DND-41 (cell line): ENCODE measurements around the gene FAM53A.

Source experiments
- ATAC-seq: fragments of 200-7000 bp; cut with Tn5 transposase; 3 replicates; pipeline ENCODE4 v1.9.1; 2021; ENCODE audit warnings: low read depth; ENCODE audit not compliant: insufficient read depth
- DNase-seq: peaks from one replicate; pipeline ENCODE4 v3.0.0-alpha.2; 2020
- H2AFZ ChIP-seq: 2 replicates; pipeline ENCODE4 v1.6.0; 2012; ENCODE audit warnings: low read depth, low read length
- H3K27ac ChIP-seq: 2 replicates; pipeline ENCODE4 v1.5.1; 2012; ENCODE audit warnings: low read length, inconsistent platforms
- H3K27me3 ChIP-seq: fragments of 200-600 bp; sonication (generic); 2 replicates; pipeline ENCODE4 v1.6.0; 2012; ENCODE audit warnings: low read length, mild to moderate bottlenecking, inconsistent platforms; ENCODE audit not compliant: insufficient read depth, poor library complexity
- H3K36me3 ChIP-seq: 2 replicates; pipeline ENCODE4 v1.5.1; 2012; ENCODE audit warnings: low read length, inconsistent platforms; ENCODE audit not compliant: insufficient read depth
- H3K4me1 ChIP-seq: 2 replicates; pipeline ENCODE4 v1.5.1; 2012; ENCODE audit warnings: mild to moderate bottlenecking, low read length; ENCODE audit not compliant: insufficient read depth
- H3K4me2 ChIP-seq: 2 replicates; pipeline ENCODE4 v1.6.0; 2012; ENCODE audit warnings: mild to moderate bottlenecking, moderate library complexity, low read length, inconsistent platforms; ENCODE audit not compliant: insufficient read depth
- H3K4me3 ChIP-seq, 2 experiments: fragments of 200-600 bp in 1 of 2; shearing (Covaris generic) in 1 of 2; 2 replicates each; pipeline ENCODE4 v1.5.1; 2012 to 2016; ENCODE audit warnings: inconsistent platforms in 2 of 2, low read length in 2 of 2, mild to moderate bottlenecking in 2 of 2, low read depth in 1 of 2, moderate library complexity in 1 of 2
- H3K79me2 ChIP-seq: 2 replicates; pipeline ENCODE4 v1.6.0; 2012; ENCODE audit warnings: low read length, inconsistent platforms; ENCODE audit not compliant: insufficient read depth
- H3K9ac ChIP-seq: 2 replicates; pipeline ENCODE4 v1.6.0; 2012; ENCODE audit warnings: low read depth, mild to moderate bottlenecking, inconsistent platforms, low read length, moderate library complexity
- H3K9me3 ChIP-seq: 2 replicates; pipeline ENCODE4 v1.5.1; 2012; ENCODE audit warnings: low read length, moderate library complexity, mild to moderate bottlenecking, inconsistent platforms; ENCODE audit not compliant: insufficient read depth, severe bottlenecking
- H4K20me1 ChIP-seq: 2 replicates; pipeline ENCODE4 v1.6.0; 2012; ENCODE audit warnings: low read length; ENCODE audit not compliant: insufficient read depth
- EZH2 ChIP-seq: IDR thresholded peaks from 3 replicates; pipeline ENCODE4 v1.6.1; 2012; ENCODE audit warnings: borderline replicate concordance, low read depth, mild to moderate bottlenecking, moderate library complexity, low read length, inconsistent platforms; ENCODE audit not compliant: severe bottlenecking
- TF ChIP-seq, protein P1 (sequence below): IDR thresholded peaks from 2 replicates; pipeline ENCODE4 v1.5.1; 2012; ENCODE audit warnings: borderline replicate concordance, low read length, moderate library complexity, mild to moderate bottlenecking; ENCODE audit not compliant: poor library complexity, severe bottlenecking; ENCODE audit errors: extremely low read depth

FAM53A gene

DNA sequence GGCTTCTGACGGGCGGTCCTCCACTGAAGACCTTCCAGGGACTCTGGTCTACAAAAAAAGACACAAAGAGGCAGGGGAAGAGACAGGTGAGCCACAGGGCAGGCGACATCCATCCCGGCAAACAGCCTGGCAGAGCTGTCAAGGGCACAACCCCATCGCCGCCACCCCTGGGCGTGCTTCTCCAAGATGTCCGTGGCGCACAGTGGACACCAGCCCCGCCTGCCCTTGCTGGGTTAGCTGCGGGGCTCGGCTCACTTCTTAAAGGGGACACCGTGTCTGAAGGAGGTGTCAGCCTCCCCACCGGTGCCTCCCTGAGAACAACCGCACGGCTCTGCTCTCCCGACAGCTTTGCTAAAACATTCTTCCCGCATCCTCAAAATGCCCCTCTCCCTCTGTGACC is 28.4 kb downstream of the FAM53A start:
- H2AFZ ChIP-seq = no peak overlapping the region
- H3K27me3 ChIP-seq = no peaks in the 10 kb centered on the region
- no peaks in the 10 kb centered on the region for H3K4me1 ChIP-seq
- DNase-seq (no peak), ATAC-seq (no peak)
- no peak overlapping the region for H3K4me2 ChIP-seq
- no peak overlapping the region for H3K27ac ChIP-seq
- H4K20me1 ChIP-seq = no peaks in the 10 kb centered on the region
- no peaks in the 10 kb centered on the region for H3K9me3 ChIP-seq
- H3K4me3 ChIP-seq = no peak overlapping the region
- no peaks in the 10 kb centered on the region for H3K36me3 ChIP-seq
- no peak overlapping the region for H3K9ac ChIP-seq
- TF ChIP-seq EZH2 = no peak
- TF ChIP-seq, protein P1, sequence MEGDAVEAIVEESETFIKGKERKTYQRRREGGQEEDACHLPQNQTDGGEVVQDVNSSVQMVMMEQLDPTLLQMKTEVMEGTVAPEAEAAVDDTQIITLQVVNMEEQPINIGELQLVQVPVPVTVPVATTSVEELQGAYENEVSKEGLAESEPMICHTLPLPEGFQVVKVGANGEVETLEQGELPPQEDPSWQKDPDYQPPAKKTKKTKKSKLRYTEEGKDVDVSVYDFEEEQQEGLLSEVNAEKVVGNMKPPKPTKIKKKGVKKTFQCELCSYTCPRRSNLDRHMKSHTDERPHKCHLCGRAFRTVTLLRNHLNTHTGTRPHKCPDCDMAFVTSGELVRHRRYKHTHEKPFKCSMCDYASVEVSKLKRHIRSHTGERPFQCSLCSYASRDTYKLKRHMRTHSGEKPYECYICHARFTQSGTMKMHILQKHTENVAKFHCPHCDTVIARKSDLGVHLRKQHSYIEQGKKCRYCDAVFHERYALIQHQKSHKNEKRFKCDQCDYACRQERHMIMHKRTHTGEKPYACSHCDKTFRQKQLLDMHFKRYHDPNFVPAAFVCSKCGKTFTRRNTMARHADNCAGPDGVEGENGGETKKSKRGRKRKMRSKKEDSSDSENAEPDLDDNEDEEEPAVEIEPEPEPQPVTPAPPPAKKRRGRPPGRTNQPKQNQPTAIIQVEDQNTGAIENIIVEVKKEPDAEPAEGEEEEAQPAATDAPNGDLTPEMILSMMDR = no peak
- no peaks in the 10 kb centered on the region for H3K79me2 ChIP-seq

DNA sequence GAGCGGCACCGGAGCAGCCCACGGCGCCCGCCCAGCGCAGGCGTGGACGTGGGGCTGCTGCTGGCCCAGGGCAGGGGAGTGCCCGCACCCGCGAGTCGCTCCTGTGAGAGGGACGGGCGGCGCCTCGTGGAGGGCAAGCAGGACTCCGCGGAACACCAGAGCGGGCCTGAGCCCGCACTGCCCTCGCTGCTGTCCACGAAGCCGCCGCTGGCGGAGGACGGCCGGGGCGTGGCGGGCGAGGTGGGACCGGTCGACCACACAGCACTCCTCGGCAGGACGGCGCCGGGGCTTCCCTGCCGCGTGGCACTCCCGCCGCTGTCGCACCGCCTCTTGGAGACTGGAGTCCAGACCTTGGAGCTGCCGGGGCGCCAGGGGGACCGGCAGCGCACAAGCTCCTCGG is 29.0 kb downstream of the FAM53A start:
- H3K4me2 ChIP-seq = no peak overlapping the region
- H3K4me1 ChIP-seq = no peaks in the 10 kb centered on the region
- ATAC-seq (no peak), DNase-seq (no peak)
- no peaks in the 10 kb centered on the region for H4K20me1 ChIP-seq
- no peaks in the 10 kb centered on the region for H3K79me2 ChIP-seq
- no peaks in the 10 kb centered on the region for H3K9me3 ChIP-seq
- H3K27me3 ChIP-seq = no peaks in the 10 kb centered on the region
- no peak overlapping the region for H3K9ac ChIP-seq
- no peak overlapping the region for H3K4me3 ChIP-seq
- no peak overlapping the region for H2AFZ ChIP-seq
- no peak overlapping the region for H3K27ac ChIP-seq
- TF ChIP-seq EZH2 = no peak
- TF ChIP-seq, protein P1 = no peak
- H3K36me3 ChIP-seq = no peaks in the 10 kb centered on the region

DNA sequence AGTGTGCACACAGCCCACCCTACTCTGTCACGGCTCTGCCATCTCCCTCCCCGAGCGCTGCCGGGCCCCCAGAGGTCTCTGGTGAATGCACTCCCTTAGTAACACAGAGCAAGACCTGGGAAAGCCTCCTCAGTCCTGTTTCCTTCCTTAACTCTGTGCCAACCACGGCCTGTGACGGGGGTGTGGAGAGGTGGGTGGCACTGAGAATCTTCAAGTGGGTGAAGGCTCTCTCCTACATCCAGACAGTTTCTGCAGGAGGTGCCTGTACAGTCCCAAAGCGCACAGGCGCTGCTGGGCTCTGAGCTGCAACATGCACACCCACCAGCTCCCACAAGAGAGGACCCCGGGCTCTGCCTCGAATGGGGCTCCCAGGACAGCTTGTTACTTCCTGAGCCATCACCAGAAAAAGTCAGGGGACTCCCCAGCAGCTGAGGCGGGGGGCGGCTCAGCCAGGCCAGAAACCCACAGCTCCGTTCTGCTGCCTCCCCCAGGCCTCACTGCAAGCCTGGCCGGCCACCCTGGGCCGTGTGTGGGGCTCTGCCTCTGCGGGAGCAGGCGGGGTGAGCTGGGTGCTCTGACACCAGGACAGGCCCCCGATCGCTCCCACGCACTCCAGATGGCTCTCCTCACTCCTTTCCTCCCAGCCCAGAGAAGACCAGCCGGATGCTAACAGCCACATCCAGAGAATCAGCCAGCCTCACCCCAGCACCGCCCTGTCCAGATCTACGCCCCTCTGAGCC is 29.7 kb downstream of the FAM53A start:
- Histone ChIP-seq H3K4me3 (no peak overlapping the region), H3K9me3 (no peaks in the 10 kb centered on the region), H3K4me1 (no peaks in the 10 kb centered on the region), H3K27me3 (no peaks in the 10 kb centered on the region), H4K20me1 (no peaks in the 10 kb centered on the region), H3K36me3 (no peaks in the 10 kb centered on the region), H3K27ac (no peak overlapping the region), H3K9ac (no peak overlapping the region), H3K79me2 (no peaks in the 10 kb centered on the region), H2AFZ (no peak overlapping the region), H3K4me2 (no peak overlapping the region)
- TF ChIP-seq EZH2 = no peak
- TF ChIP-seq, protein P1 = no peak
- ATAC-seq = no peak
- DNase-seq = no peak
